ENCODE measurements around the gene NEDD8. TPM values are rescaled to one million over a fixed set of nuclear protein-coding genes. Genes with fewer than 3 reads are reported as not detected.

NEDD8 gene
- total RNA-seq, 1 donor from 2014 or later, result 251 TPM

DNA sequence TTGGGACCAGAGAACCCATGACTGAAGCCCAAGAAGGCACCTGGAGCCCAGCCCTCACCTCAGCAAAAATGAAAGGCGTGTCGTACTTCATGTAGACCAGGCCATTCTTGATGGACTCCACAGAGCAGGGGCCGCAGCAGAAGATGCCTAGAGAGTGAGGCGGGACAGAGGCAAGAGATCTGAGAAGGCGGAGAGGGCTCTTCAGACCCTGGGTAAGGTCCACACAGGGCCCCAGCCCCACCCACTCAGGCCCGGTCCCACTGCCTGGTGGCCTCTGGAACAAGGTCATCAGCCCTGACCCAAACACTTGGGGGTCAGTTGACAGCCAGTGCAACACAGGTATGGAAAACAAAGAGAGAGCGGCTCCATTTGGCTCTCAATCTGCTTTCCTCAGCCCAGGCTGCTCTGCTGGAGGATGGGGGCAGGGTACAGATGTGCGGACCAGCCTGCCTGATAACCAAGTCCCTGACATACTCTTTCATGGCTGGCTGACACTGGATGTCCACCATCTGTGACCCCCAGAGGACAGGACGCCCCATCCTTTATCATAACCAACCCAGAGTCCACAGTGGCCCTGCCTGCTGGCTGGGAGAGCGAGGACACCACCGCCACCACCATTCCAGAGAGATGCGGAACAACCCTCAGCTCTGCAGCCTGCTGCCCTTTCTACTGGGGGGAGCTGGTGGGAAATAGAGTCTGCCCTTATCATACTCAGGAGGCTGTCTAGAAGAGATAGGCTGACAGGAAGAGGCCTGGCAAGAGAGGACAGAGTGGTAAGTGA, 24.0 kb upstream of the NEDD8 start:
- FAIRE-seq (no peak), DNase-seq (ENCODE audit: low read depth) (no peak)
- H3K4me1 Mint-ChIP-seq (ENCODE audit: low read depth, unreplicated experiment), result peaks cover 14% of the 10 kb centered on the region
- H3K9me3 Mint-ChIP-seq (ENCODE audit: unreplicated experiment), result no peaks in the 10 kb centered on the region
- H3K9me3 ChIP-seq (ENCODE audit: insufficient read depth, low read depth, low read length), result no peaks in the 10 kb centered on the region
- no peaks in the 10 kb centered on the region for H3K27me3 ChIP-seq (ENCODE audit: insufficient read depth, low read length)
- H3K27ac ChIP-seq (ENCODE audit: low read depth, low read length), result no peak overlapping the region
- no peaks in the 10 kb centered on the region for H4K20me1 ChIP-seq (ENCODE audit: insufficient read depth, low read length)
- no peak overlapping the region for H2AFZ ChIP-seq (ENCODE audit: low read depth, low read length)
- no peak overlapping the region for H3K4me3 Mint-ChIP-seq (ENCODE audit: unreplicated experiment)
- TF ChIP-seq EZH2 (IDR thresholded peaks at IDR 0.05; ENCODE audit: insufficient read depth, low read length), result no peak
- no peak for TF ChIP-seq CTCF (IDR thresholded peaks at IDR 0.05; ENCODE audit: insufficient read depth, low read depth, low read length)
- H3K36me3 ChIP-seq (ENCODE audit: insufficient read depth, low read length), result no peaks in the 10 kb centered on the region
- no peak overlapping the region for H3K4me2 ChIP-seq (ENCODE audit: low read length)
- H3K4me3 ChIP-seq (ENCODE audit: insufficient read depth, low read depth, low read length), result no peak overlapping the region
- peaks cover 6% of the 10 kb centered on the region for H3K27me3 Mint-ChIP-seq (ENCODE audit: low read depth, unreplicated experiment)
- H3K4me1 ChIP-seq (ENCODE audit: insufficient read depth, low read length), result peaks cover 14% of the 10 kb centered on the region
- H3K36me3 Mint-ChIP-seq (ENCODE audit: low read depth, unreplicated experiment), result peaks cover 21% of the 10 kb centered on the region
- no peaks in the 10 kb centered on the region for H3K79me2 ChIP-seq (ENCODE audit: insufficient read depth, low read length)
- H3K9ac ChIP-seq (ENCODE audit: low read length), result no peak overlapping the region
- H3K27ac Mint-ChIP-seq (ENCODE audit: unreplicated experiment), result no peak overlapping the region

GRCh38 chr14:24255438-24255837, 23.3 kb upstream of the NEDD8 start:
- H3K27me3 Mint-ChIP-seq (ENCODE audit: low read depth, unreplicated experiment), result peaks cover 4% of the 10 kb centered on the region
- TF ChIP-seq CTCF (IDR thresholded peaks at IDR 0.05; ENCODE audit: insufficient read depth, low read depth, low read length), result no peak
- no peak for TF ChIP-seq EZH2 (IDR thresholded peaks at IDR 0.05; ENCODE audit: insufficient read depth, low read length)
- Histone ChIP-seq H3K4me2 (ENCODE audit: low read length) (no peak overlapping the region), H3K4me1 (ENCODE audit: insufficient read depth, low read length) (peaks cover 14% of the 10 kb centered on the region), H2AFZ (ENCODE audit: low read depth, low read length) (no peak overlapping the region), H3K27ac (ENCODE audit: low read depth, low read length) (no peak overlapping the region), H3K9me3 (ENCODE audit: insufficient read depth, low read depth, low read length) (no peaks in the 10 kb centered on the region), H3K4me3 (ENCODE audit: insufficient read depth, low read depth, low read length) (no peak overlapping the region), H3K9ac (ENCODE audit: low read length) (no peak overlapping the region), H3K27me3 (ENCODE audit: insufficient read depth, low read length) (no peaks in the 10 kb centered on the region), H3K79me2 (ENCODE audit: insufficient read depth, low read length) (no peaks in the 10 kb centered on the region), H3K36me3 (ENCODE audit: insufficient read depth, low read length) (no peaks in the 10 kb centered on the region), H4K20me1 (ENCODE audit: insufficient read depth, low read length) (no peaks in the 10 kb centered on the region)
- DNase-seq (ENCODE audit: low read depth) (no peak), FAIRE-seq (no peak)
- H3K36me3 Mint-ChIP-seq (ENCODE audit: low read depth, unreplicated experiment), result peaks cover 19% of the 10 kb centered on the region
- H3K9me3 Mint-ChIP-seq (ENCODE audit: unreplicated experiment), result no peaks in the 10 kb centered on the region
- H3K4me3 Mint-ChIP-seq (ENCODE audit: unreplicated experiment), result no peak overlapping the region
- H3K27ac Mint-ChIP-seq (ENCODE audit: unreplicated experiment), result no peak overlapping the region
- H3K4me1 Mint-ChIP-seq (ENCODE audit: low read depth, unreplicated experiment), result peaks cover 19% of the 10 kb centered on the region

Measured in astrocyte (in vitro differentiated cells and primary cell).